Esophagus (tissue), 2 donors: ENCODE results near the gene PPIF. TPM values are rescaled to one million over a fixed set of nuclear protein-coding genes. Genes with fewer than 3 reads are reported as not detected.

Experiments
- H3K27ac ChIP-seq, 2 donors: one replicate each; pipeline ENCODE4 v1.5.1; 2013; ENCODE audit warnings: low read depth in 2 of 2, mild to moderate bottlenecking in 2 of 2, inconsistent platforms in 1 of 2, low read length in 1 of 2, moderate library complexity in 1 of 2
- H3K27me3 ChIP-seq, 2 donors: one replicate each; pipeline ENCODE4 v1.6.1; 2013; ENCODE audit warnings: low read length in 2 of 2, control low read depth in 1 of 2, mild to moderate bottlenecking in 1 of 2; ENCODE audit not compliant: insufficient read depth in 2 of 2, control insufficient read depth in 1 of 2
- H3K36me3 ChIP-seq, 2 donors: one replicate each; pipeline ENCODE4 v1.6.1; 2013; ENCODE audit warnings: low read length in 1 of 2; ENCODE audit not compliant: control insufficient read depth in 2 of 2, insufficient read depth in 2 of 2
- H3K4me1 ChIP-seq, 2 donors: one replicate each; pipeline ENCODE4 v1.6.1; 2013; ENCODE audit warnings: low read length in 1 of 2; ENCODE audit not compliant: control insufficient read depth in 2 of 2, insufficient read depth in 2 of 2
- H3K4me3 ChIP-seq, 2 donors: one replicate each; pipeline ENCODE4 v1.5.1; 2013; ENCODE audit warnings: low read length in 2 of 2, mild to moderate bottlenecking in 2 of 2, low read depth in 1 of 2, moderate library complexity in 1 of 2
- H3K9me3 ChIP-seq, 2 donors: one replicate each; pipeline ENCODE4 v1.6.1; 2013; ENCODE audit warnings: mild to moderate bottlenecking in 2 of 2, low read depth in 1 of 2, low read length in 1 of 2, moderate library complexity in 1 of 2; ENCODE audit not compliant: control insufficient read depth in 2 of 2, insufficient read depth in 1 of 2
- WGBS, 2 donors: extraction: QIAGEN DNeasy Blood & Tissue Kit; methylation state at CpG; one replicate each; pipeline ENCODE4 v1.1.7; 2013; 5-methylcytosine and 5-hydroxymethylcytosine counted together
- polyA plus RNA-seq, 2 donors: library from polyadenylated mRNA; stranded (reverse); fragments of 200-250 nt; gene quantifications; one replicate each; pipeline ENCODE4 v1.2.3, GENCODE V29; 2013
- donor health status: healthy with polysubstance abuse.
- donor health status: Bipolar disorder and iron deficiency.

The PPIF gene
- polyA plus RNA-seq, 2 donors, result 38.4 to 57.4 TPM

DNA sequence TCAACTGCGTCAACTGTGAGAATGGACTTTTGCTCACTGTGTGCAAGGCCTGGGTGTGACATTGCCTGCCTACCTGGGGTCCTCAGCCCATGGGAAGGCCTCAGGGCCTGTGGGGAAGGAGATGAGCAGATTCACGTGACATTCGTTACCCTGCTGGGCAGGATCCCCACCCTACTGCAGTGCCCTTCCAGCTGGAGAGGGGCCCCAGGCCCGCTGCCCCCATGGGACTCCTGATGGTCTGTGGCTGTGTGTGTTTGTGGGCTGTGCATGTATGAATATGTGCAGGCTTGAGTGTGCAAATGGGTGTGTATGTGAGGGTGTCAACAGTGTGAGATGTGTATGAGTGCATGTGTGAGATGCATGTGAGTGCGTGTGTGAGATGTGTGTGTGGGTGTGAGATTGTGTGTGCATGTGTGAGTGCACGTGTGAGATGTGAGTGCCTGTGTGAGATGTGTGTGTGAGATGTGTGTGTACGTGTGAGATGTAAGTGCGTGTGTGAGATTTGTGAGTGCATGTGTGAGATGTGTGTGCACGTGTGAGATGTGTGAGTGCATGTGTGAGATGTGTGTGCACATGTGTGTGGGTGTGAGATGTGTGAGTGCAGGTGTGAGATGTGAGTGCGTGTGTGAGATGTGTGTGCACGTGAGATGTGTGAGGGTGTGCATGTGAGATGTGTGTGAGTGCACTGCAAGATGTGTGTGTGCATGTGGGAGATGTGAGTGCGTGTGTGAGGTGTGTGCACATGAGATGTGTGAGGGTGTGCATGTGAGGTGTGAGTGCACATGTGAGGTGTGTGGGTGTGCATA lies 29.7 kb downstream of the PPIF start:
- WGBS, 2 donors, result 94% methylated on average over 12 of the region's 12 CpGs
- no peak overlapping the region for H3K4me3 ChIP-seq
- no peaks in the 10 kb centered on the region for H3K27me3 ChIP-seq
- H3K36me3 ChIP-seq, result no peaks in the 10 kb centered on the region
- peaks cover 0 to 4% of the 10 kb centered on the region in 2 donors for H3K9me3 ChIP-seq
- H3K27ac ChIP-seq, result no peak overlapping the region
- H3K4me1 ChIP-seq, result peaks cover 0 to 4% of the 10 kb centered on the region in 2 donors

DNA sequence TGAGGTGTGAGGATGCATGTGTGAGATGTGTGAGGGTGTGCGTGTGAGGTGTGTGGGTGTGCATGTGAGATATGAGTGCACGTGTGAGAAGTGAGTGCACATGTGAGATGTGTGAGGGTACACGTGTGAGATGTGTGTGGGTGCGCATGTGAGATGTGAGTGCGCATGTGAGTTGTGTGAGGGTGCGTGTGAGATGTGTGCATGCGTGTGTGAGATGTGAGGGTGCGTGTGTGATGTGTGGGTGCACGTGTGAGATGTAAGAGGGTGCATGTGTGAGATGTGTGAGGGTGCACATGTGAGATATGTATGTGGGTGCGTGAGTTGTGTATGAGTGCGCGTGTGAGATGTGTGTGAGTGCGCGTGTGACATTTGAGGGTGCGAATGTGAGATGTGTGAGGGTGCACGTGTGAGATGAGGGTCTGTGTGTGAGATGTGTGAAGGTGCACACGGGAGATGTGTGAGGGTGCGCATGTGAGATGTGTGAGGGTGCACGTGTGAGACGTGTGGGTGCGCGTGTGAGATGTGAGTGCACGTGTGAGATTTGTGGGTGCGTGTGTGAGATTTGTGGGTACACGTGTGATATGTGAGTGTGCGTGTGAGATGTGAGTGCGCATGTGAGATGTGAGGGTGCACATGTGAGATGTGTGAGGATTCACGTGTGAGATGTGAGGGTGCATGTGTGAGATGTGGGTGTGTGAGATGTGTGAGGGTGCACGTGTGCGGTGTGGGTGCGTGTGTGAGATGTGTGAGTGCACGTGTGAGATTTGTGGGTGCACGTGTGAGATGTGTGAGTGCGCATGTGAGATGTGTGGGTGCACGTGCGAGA lies 30.5 kb downstream of the PPIF start:
- Histone ChIP-seq H3K27me3 (no peaks in the 10 kb centered on the region), H3K4me1 (peaks cover 0 to 4% of the 10 kb centered on the region in 2 donors), H3K4me3 (no peak overlapping the region), H3K36me3 (no peaks in the 10 kb centered on the region), H3K9me3 (peaks cover 0 to 4% of the 10 kb centered on the region in 2 donors), H3K27ac (no peak overlapping the region)
- 92 to 94% methylated on average over 36 of the region's 36 CpGs for WGBS, 2 donors

GRCh38 chr10:79378383-79378646 lies 31.0 kb downstream of the PPIF start:
- H3K4me3 ChIP-seq, result no peak overlapping the region
- H3K36me3 ChIP-seq, result no peaks in the 10 kb centered on the region
- no peaks in the 10 kb centered on the region for H3K27me3 ChIP-seq
- peaks cover 0 to 4% of the 10 kb centered on the region in 2 donors for H3K4me1 ChIP-seq
- H3K9me3 ChIP-seq, result peaks cover 0 to 4% of the 10 kb centered on the region in 2 donors
- 93 to 94% methylated on average over 7 of the region's 7 CpGs for WGBS, 2 donors
- H3K27ac ChIP-seq, result no peak overlapping the region

DNA sequence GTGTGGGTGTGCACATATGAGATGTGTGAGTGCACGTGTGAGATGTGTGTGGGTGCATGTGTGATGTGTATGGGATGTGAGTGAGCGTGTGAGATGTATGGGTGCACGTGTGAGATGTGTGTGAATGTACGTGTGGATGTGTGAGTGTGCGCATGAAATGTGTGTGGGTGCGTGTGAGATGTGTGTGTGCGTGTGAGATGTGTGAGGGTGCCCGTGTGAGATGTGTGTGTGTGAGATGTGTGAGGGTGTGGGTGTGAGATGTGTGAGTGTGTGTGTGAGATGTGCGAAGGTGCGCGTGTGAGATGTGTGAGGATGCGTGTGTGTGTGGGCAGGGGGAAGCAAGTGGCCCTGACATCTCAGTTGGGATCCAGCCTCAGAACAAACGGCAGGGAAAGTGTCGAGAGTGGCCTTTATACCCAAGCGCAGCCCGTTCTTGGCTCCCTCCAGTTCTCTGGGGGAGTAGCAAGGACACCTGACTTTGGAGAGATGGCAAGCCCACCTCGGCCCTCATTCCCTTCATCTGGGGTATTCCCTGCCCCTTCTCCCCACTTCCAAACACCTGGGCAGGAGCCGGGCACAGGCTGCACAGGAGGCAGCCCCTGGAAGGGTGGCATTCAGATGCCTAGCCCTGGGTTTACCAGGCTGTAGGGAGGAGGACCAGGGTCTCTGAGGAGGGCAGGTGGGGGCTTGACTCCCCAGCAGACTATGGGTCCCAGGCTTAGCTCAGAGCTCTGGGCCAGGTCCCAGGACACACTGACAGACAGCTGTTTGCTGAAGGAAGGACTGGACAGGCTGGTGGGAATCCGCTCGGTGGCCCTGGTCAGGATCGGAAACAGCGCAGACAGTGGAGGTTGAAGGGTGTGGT lies 31.6 kb downstream of the PPIF start:
- peaks cover 0 to 4% of the 10 kb centered on the region in 2 donors for H3K4me1 ChIP-seq
- peaks cover 0 to 4% of the 10 kb centered on the region in 2 donors for H3K9me3 ChIP-seq
- no peaks in the 10 kb centered on the region for H3K36me3 ChIP-seq
- H3K27me3 ChIP-seq, result no peaks in the 10 kb centered on the region
- no peak overlapping the region for H3K4me3 ChIP-seq
- 81 to 82% methylated on average over 19 to 22 of the region's 22 CpGs for WGBS, 2 donors
- H3K27ac ChIP-seq, result peak overlapping the region; percentile 38 to 50

GRCh38 chr10:79379512-79380124 lies 32.3 kb downstream of the PPIF start:
- peaks cover 0 to 4% of the 10 kb centered on the region in 2 donors for H3K4me1 ChIP-seq
- H3K27ac ChIP-seq, result peak overlapping the region; percentile 38 to 82
- H3K9me3 ChIP-seq, result peaks cover 0 to 4% of the 10 kb centered on the region in 2 donors
- H3K4me3 ChIP-seq, result no peak overlapping the region
- no peaks in the 10 kb centered on the region for H3K27me3 ChIP-seq
- WGBS, 2 donors, result 59 to 63% methylated on average over 7 to 9 of the region's 9 CpGs
- no peaks in the 10 kb centered on the region for H3K36me3 ChIP-seq

DNA sequence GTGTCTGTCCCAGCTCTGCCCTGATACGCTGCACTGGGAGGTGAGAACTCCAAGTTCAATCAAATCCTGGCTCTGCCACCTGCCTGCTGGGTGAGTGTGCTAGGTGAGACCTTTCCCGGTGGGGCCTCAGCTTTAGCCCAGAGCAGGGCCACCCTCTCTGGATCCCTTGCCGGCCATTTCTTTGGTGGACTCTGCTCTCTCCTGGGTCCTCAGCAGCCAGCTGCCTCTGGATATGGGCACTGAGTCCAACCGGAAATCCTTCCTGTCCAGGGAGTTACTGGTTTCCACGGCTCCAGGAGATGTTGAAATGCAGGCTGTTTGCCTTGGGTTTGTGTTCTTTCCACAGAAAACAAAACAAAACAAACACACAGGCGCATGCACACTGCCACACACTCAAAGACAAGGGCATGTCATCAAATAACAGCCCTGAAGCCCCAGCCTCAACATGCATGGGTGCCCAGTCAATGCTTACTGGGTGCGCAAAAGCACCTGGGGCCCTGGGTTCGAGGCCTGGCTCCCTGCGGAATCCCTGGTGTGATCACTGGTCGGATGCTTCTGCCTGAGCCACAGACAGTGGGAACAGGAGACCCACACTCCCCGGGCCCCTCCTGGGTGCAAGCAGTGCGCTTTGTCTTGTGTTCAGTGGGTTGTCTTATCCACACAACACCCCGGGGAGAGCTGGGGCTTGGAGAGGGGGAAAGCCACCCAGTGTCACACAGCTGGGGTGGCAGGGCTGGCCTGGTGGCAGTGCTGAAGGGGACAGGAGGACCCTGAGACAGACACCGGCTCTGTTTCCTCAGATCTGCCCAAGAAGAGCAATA lies 33.1 kb downstream of the PPIF start:
- WGBS, 2 donors, result 59 to 60% methylated on average over 14 of the region's 14 CpGs
- H3K27me3 ChIP-seq, result no peaks in the 10 kb centered on the region
- H3K36me3 ChIP-seq, result no peaks in the 10 kb centered on the region
- H3K4me1 ChIP-seq, result peaks cover 0 to 4% of the 10 kb centered on the region in 2 donors
- no peak overlapping the region for H3K4me3 ChIP-seq
- H3K27ac ChIP-seq, result peak overlapping the region; percentile 64 to 82
- H3K9me3 ChIP-seq, result peaks cover 0 to 4% of the 10 kb centered on the region in 2 donors

- no peaks in the 10 kb centered on the region for H3K36me3 ChIP-seq
- peaks cover 0 to 4% of the 10 kb centered on the region in 2 donors for H3K4me1 ChIP-seq
- peak overlapping the region; percentile 64 to 86 for H3K27ac ChIP-seq
- H3K9me3 ChIP-seq, result peaks cover 0 to 4% of the 10 kb centered on the region in 2 donors
- no peaks in the 10 kb centered on the region for H3K27me3 ChIP-seq
- WGBS, 2 donors, result 69 to 73% methylated on average over 9 of the region's 9 CpGs
- H3K4me3 ChIP-seq, result no peak overlapping the region
Observed at GRCh38 chr10:79380946-79381721, 33.9 kb downstream of the PPIF start.

- 44 to 52% methylated on average over 11 of the region's 11 CpGs for WGBS, 2 donors
- Histone ChIP-seq H3K9me3 (peaks cover 0 to 3% of the 10 kb centered on the region in 2 donors), H3K4me3 (no peak overlapping the region), H3K4me1 (peaks cover 0 to 4% of the 10 kb centered on the region in 2 donors), H3K36me3 (no peaks in the 10 kb centered on the region), H3K27me3 (no peaks in the 10 kb centered on the region), H3K27ac (peak overlapping the region; percentile 64 to 86)
Observed at GRCh38 chr10:79381804-79382221, 34.5 kb downstream of the PPIF start.
